Endothelial cell (in vitro differentiated cells): ENCODE results near the gene C18orf54. TPM values are rescaled to one million over a fixed set of nuclear protein-coding genes. Genes with fewer than 3 reads are reported as not detected.
A peak's percentile ranks its signal among the peaks of the same experiment; 100 is the strongest.
"Not testable (repeated sequence)": the region's sequence is repeated elsewhere in the genome, so short reads cannot be mapped to it uniquely, and the experiment has no call there.

Experiments
- DNase-seq: peaks from one replicate; pipeline ENCODE4 v3.0.0; 2021; ENCODE audit warnings: low spot score
- H3K27ac Mint-ChIP-seq: one replicate; pipeline ENCODE4 v1.8.0; 2021; ENCODE audit warnings: mixed read lengths, inconsistent platforms; ENCODE audit not compliant: unreplicated experiment
- H3K27me3 Mint-ChIP-seq: one replicate; pipeline ENCODE4 v1.8.0; 2021; ENCODE audit warnings: mild to moderate bottlenecking, moderate library complexity, mixed read lengths, inconsistent platforms; ENCODE audit not compliant: unreplicated experiment
- H3K36me3 Mint-ChIP-seq: one replicate; pipeline ENCODE4 v1.8.0; 2021; ENCODE audit warnings: mild to moderate bottlenecking, low read depth, mixed read lengths, inconsistent platforms; ENCODE audit not compliant: unreplicated experiment
- H3K4me1 Mint-ChIP-seq: one replicate; pipeline ENCODE4 v1.8.0; 2021; ENCODE audit warnings: mild to moderate bottlenecking, mixed read lengths, inconsistent platforms; ENCODE audit not compliant: unreplicated experiment
- H3K4me3 Mint-ChIP-seq: one replicate; pipeline ENCODE4 v1.8.0; 2021; ENCODE audit warnings: mild to moderate bottlenecking, mixed read lengths, inconsistent platforms; ENCODE audit not compliant: unreplicated experiment
- H3K9me3 Mint-ChIP-seq: one replicate; pipeline ENCODE4 v1.8.0; 2021; ENCODE audit warnings: mixed read lengths, inconsistent platforms; ENCODE audit not compliant: unreplicated experiment
- CTCF ChIP-seq: fragments of 200-600 bp; sonication (generic); IDR thresholded peaks from one replicate; pipeline ENCODE4 v1.5.0; 2021; ENCODE audit warnings: antibody characterized with exemption; ENCODE audit not compliant: unreplicated experiment
- long read RNA-seq: library from polyadenylated mRNA; unstranded; transcript quantifications from one replicate; pipeline ENCODE4 v2.0.0, GENCODE V29; 2020; ENCODE audit not compliant: unreplicated experiment
- total RNA-seq: library from RNA; stranded (reverse); fragmentation: NEBNext Ultra II Directional; extraction: Animal tissue kit (Norgen Biotek cat#: 25700); gene quantifications from one replicate; pipeline ENCODE4 v1.2.1, GENCODE V29; 2021; ENCODE audit not compliant: unreplicated experiment

The C18orf54 gene
- total RNA-seq, result 19.2 TPM
- long read RNA-seq, full-length matches to known transcripts, result 1 of 4 reads
- long read RNA-seq, partial matches to known transcripts, result 2 of 4 reads
- long read RNA-seq, other reads (novel, unspliced or antisense), result 1 of 4 reads

GRCh38 chr18:54357660-54358494 is at the start of gene C18orf54, which contains the start of gene STARD6:
Gene C18orf54 (plus strand): TSS chr18:54357906. CDS start chr18:54360573, 2,667 bp downstream.
Gene STARD6 (minus strand): TSS chr18:54357858. CDS start chr18:54354573, 3,285 bp downstream.
- peak; percentile 92 for DNase-seq
- Mint-ChIP-seq H3K27me3 (peaks cover 6% of the 10 kb centered on the region), H3K9me3 (no peaks in the 10 kb centered on the region), H3K4me1 (peaks cover 14% of the 10 kb centered on the region), H3K36me3 (peaks cover 12% of the 10 kb centered on the region), H3K4me3 (peak within 1 kb of the TSS; percentile 98), H3K27ac (peak within 1 kb of the TSS; percentile 96)
- peak; percentile 42 for TF ChIP-seq CTCF

- not testable (repeated sequence) for DNase-seq, H3K9me3 Mint-ChIP-seq, H3K4me3 Mint-ChIP-seq, H3K36me3 Mint-ChIP-seq, H3K27me3 Mint-ChIP-seq, H3K4me1 Mint-ChIP-seq, H3K27ac Mint-ChIP-seq
Measured at GRCh38 chr18:54309564-54309963, 48.1 kb upstream of the C18orf54 start.

- H3K4me1 Mint-ChIP-seq, result no peaks in the 10 kb centered on the region
- no peak for DNase-seq
- no peaks in the 10 kb centered on the region for H3K36me3 Mint-ChIP-seq
- TF ChIP-seq CTCF, result no peak
- H3K27ac Mint-ChIP-seq, result no peak overlapping the region
- H3K9me3 Mint-ChIP-seq, result no peaks in the 10 kb centered on the region
- no peaks in the 10 kb centered on the region for H3K27me3 Mint-ChIP-seq
- no peak overlapping the region for H3K4me3 Mint-ChIP-seq
Measured at GRCh38 chr18:54316071-54316820, 41.5 kb upstream of the C18orf54 start.

GRCh38 chr18:54323561-54323960 is 34.1 kb upstream of the C18orf54 start:
- no peak for TF ChIP-seq CTCF
- Mint-ChIP-seq H3K27me3 (no peaks in the 10 kb centered on the region), H3K27ac (no peak overlapping the region), H3K36me3 (no peaks in the 10 kb centered on the region), H3K4me3 (no peak overlapping the region), H3K4me1 (no peaks in the 10 kb centered on the region), H3K9me3 (no peaks in the 10 kb centered on the region)
- no peak for DNase-seq

- DNase-seq, result no peak
- no peak overlapping the region for H3K27ac Mint-ChIP-seq
- no peaks in the 10 kb centered on the region for H3K27me3 Mint-ChIP-seq
- H3K4me3 Mint-ChIP-seq, result no peak overlapping the region
- H3K9me3 Mint-ChIP-seq, result no peaks in the 10 kb centered on the region
- no peaks in the 10 kb centered on the region for H3K4me1 Mint-ChIP-seq
- no peaks in the 10 kb centered on the region for H3K36me3 Mint-ChIP-seq
- no peak for TF ChIP-seq CTCF
Measured at GRCh38 chr18:54323970-54324369, 33.7 kb upstream of the C18orf54 start.
